ENCODE data around the gene ALK. TPM values are rescaled to one million over a fixed set of nuclear protein-coding genes. Genes with fewer than 3 reads are reported as not detected.

The ALK gene
- total RNA-seq, 6 donors from 2014 or later = 0.17 to 2.1 (median 0.35) TPM

- Histone ChIP-seq H3K9me3 (peaks cover 0 to 6% (median 0%) of the 10 kb centered on the region in 4 donors), H3K27me3 (no peaks in the 10 kb centered on the region), H3K4me1 (no peaks in the 10 kb centered on the region), H3K36me3 (no peaks in the 10 kb centered on the region), H3K27ac (no peak overlapping the region), H3K4me3 (no peak overlapping the region)
- no peak for ATAC-seq (ENCODE audit: low FRiP score in 2 of 2)
- WGBS, 2 donors = 76 to 86% methylated on average over 4 of the region's 4 CpGs
- DNase-seq = no peak
- no peak for TF ChIP-seq POLR2AphosphoS5 (IDR thresholded peaks at IDR 0.05)
- TF ChIP-seq POLR2A (IDR thresholded peaks at IDR 0.05) = no peak
- TF ChIP-seq, protein P1, sequence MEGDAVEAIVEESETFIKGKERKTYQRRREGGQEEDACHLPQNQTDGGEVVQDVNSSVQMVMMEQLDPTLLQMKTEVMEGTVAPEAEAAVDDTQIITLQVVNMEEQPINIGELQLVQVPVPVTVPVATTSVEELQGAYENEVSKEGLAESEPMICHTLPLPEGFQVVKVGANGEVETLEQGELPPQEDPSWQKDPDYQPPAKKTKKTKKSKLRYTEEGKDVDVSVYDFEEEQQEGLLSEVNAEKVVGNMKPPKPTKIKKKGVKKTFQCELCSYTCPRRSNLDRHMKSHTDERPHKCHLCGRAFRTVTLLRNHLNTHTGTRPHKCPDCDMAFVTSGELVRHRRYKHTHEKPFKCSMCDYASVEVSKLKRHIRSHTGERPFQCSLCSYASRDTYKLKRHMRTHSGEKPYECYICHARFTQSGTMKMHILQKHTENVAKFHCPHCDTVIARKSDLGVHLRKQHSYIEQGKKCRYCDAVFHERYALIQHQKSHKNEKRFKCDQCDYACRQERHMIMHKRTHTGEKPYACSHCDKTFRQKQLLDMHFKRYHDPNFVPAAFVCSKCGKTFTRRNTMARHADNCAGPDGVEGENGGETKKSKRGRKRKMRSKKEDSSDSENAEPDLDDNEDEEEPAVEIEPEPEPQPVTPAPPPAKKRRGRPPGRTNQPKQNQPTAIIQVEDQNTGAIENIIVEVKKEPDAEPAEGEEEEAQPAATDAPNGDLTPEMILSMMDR (IDR thresholded peaks at IDR 0.05) = no peak
- no peak for TF ChIP-seq EP300 (IDR thresholded peaks at IDR 0.05)
These were observed 82.1 kb downstream of the ALK start for GRCh38 chr2:29839306-29839705.

GRCh38 chr2:29837925-29838324 lies 83.5 kb downstream of the ALK start:
- no peaks in the 10 kb centered on the region for H3K4me1 ChIP-seq
- H3K27ac ChIP-seq = no peak overlapping the region
- H3K27me3 ChIP-seq = no peaks in the 10 kb centered on the region
- no peak for TF ChIP-seq POLR2AphosphoS5 (IDR thresholded peaks at IDR 0.05)
- TF ChIP-seq, protein P1 (IDR thresholded peaks at IDR 0.05) = no peak
- no peak for TF ChIP-seq EP300 (IDR thresholded peaks at IDR 0.05)
- TF ChIP-seq POLR2A (IDR thresholded peaks at IDR 0.05) = no peak
- ATAC-seq (ENCODE audit: low FRiP score in 2 of 2) (no peak), DNase-seq (no peak)
- H3K36me3 ChIP-seq = no peaks in the 10 kb centered on the region
- peaks cover 0 to 6% (median 0%) of the 10 kb centered on the region in 4 donors for H3K9me3 ChIP-seq
- H3K4me3 ChIP-seq = no peak overlapping the region

DNA sequence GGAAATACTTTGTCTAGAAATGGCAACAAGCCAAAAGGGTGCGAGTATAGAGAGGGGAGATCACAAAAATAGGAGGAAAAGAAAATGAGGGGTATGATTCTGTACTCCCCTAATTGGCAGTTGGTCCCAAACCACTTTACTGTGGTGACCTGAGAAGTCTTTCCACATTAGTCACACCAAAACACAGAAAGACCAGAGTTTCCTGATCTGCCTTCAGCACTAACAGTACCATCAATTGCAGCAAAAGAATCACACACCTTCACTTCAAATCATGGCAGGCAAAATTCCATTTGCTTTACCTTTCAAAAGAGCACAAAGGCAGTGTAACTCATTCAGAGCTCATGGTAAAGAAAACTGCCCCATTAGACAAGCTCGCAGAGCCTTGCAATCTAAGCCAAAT lies 86.8 kb downstream of the ALK start:
- ATAC-seq (ENCODE audit: low FRiP score in 2 of 2) (no peak), DNase-seq (no peak)
- WGBS, 2 donors = 56 to 65% methylated on average over 2 of the region's 2 CpGs
- Histone ChIP-seq H3K36me3 (no peaks in the 10 kb centered on the region), H3K4me3 (no peak overlapping the region), H3K9me3 (peaks cover 0 to 6% (median 0%) of the 10 kb centered on the region in 4 donors), H3K27me3 (no peaks in the 10 kb centered on the region), H3K4me1 (no peaks in the 10 kb centered on the region), H3K27ac (no peak overlapping the region)
- TF ChIP-seq EP300 (IDR thresholded peaks at IDR 0.05) = no peak
- TF ChIP-seq, protein P1 (IDR thresholded peaks at IDR 0.05) = no peak
- no peak for TF ChIP-seq POLR2A (IDR thresholded peaks at IDR 0.05)
- no peak for TF ChIP-seq POLR2AphosphoS5 (IDR thresholded peaks at IDR 0.05)

- Histone ChIP-seq H3K27ac (no peak overlapping the region), H3K36me3 (no peaks in the 10 kb centered on the region), H3K27me3 (no peaks in the 10 kb centered on the region), H3K4me1 (no peaks in the 10 kb centered on the region), H3K9me3 (peaks cover 0 to 6% (median 0%) of the 10 kb centered on the region in 4 donors), H3K4me3 (no peak overlapping the region)
- TF ChIP-seq POLR2A (IDR thresholded peaks at IDR 0.05) (no peak), POLR2AphosphoS5 (IDR thresholded peaks at IDR 0.05) (no peak), EP300 (IDR thresholded peaks at IDR 0.05) (no peak)
- TF ChIP-seq, protein P1 (IDR thresholded peaks at IDR 0.05) = no peak
- WGBS, 2 donors = 93 to 96% methylated on average over 1 of the region's 1 CpG
- no peak for DNase-seq
- no peak for ATAC-seq (ENCODE audit: low FRiP score in 2 of 2)
These were observed 87.3 kb downstream of the ALK start for GRCh38 chr2:29834036-29834540.

DNA sequence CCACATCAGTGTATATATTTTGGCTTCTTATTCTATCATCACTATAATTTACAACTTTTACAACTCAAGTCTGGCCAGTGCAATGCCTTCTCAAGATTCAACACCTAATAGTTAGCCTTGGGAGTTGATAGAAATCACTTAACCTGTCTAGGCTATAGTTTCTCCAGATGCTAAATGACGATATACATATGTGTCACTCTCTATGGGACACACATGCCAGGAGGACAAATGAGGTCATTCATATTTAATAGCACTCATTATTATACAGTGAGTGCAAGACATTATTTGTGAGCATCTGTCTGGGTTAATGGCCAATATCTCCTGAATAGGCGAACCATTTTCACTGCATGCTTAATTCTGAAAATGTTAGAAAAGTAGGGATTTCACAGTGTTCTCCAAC lies 89.8 kb downstream of the ALK start:
- no peaks in the 10 kb centered on the region for H3K36me3 ChIP-seq
- DNase-seq = no peak
- H3K27me3 ChIP-seq = no peaks in the 10 kb centered on the region
- no peak overlapping the region for H3K27ac ChIP-seq
- H3K4me3 ChIP-seq = no peak overlapping the region
- no peak for TF ChIP-seq POLR2AphosphoS5 (IDR thresholded peaks at IDR 0.05)
- TF ChIP-seq POLR2A (IDR thresholded peaks at IDR 0.05) = no peak
- no peak for TF ChIP-seq EP300 (IDR thresholded peaks at IDR 0.05)
- TF ChIP-seq, protein P1 (IDR thresholded peaks at IDR 0.05) = no peak
- no peak for ATAC-seq (ENCODE audit: low FRiP score in 2 of 2)
- WGBS, 2 donors = 92 to 94% methylated on average over 2 of the region's 2 CpGs
- no peaks in the 10 kb centered on the region for H3K9me3 ChIP-seq
- no peaks in the 10 kb centered on the region for H3K4me1 ChIP-seq
